Measurements from ENCODE around the gene ZDHHC22. TPM values are rescaled to one million over a fixed set of nuclear protein-coding genes. Genes with fewer than 3 reads are reported as not detected.

Gene ZDHHC22
- polyA plus RNA-seq, 1 of the 3 experiments (the other 2 are of a cell fraction): not detected

DNA sequence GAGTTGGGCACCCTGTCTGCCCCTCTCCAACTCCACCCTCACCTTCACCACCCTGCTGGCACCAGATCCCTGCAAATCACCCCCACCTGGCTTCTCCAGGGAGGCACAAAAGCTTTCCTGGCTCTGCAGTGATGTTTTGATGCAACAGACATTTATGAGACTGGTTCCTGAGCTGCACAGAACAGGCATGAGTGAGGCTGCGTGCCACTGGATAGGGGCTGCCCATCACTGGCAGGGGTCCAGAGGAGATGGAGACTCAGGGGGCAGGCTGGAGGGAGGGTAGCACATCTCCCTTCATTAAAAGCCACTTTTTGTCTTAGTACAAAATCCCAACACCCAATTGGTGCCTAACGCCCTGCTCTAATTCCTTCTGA is 17.3 kb upstream of the ZDHHC22 start:
- TF ChIP-seq POLR2AphosphoS5 (IDR thresholded peaks at IDR 0.05; ENCODE audit: low read depth, low read length) (no peak), CHD2 (IDR thresholded peaks at IDR 0.05; ENCODE audit: low read length, partially characterized antibody) (no peak), ZBTB33 (IDR thresholded peaks at IDR 0.05; ENCODE audit: borderline replicate concordance, low read depth) (no peak), YY1 (IDR thresholded peaks at IDR 0.05; ENCODE audit: low read depth) (no peak), MAX (IDR thresholded peaks at IDR 0.05; ENCODE audit: low read depth) (no peak), GATA2 (CRISPR knock-in tag; IDR thresholded peaks at IDR 0.05) (no peak), FOXJ3 (CRISPR knock-in tag; IDR thresholded peaks at IDR 0.05) (no peak), JUND (IDR thresholded peaks at IDR 0.05) (no peak)
- TF ChIP-seq, protein P1, sequence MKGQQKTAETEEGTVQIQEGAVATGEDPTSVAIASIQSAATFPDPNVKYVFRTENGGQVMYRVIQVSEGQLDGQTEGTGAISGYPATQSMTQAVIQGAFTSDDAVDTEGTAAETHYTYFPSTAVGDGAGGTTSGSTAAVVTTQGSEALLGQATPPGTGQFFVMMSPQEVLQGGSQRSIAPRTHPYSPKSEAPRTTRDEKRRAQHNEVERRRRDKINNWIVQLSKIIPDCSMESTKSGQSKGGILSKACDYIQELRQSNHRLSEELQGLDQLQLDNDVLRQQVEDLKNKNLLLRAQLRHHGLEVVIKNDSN (IDR thresholded peaks at IDR 0.05; ENCODE audit: borderline replicate concordance, low read depth): no peak
- Histone ChIP-seq H3K36me3 (replicated peaks in 1 of 2; ENCODE audit: control insufficient read depth in 1 of 2, insufficient read depth in 2 of 2, low read length in 1 of 2) (no peaks in the 10 kb centered on the region), H3K9ac (no peak overlapping the region), H3K27me3 (ENCODE audit: insufficient read depth) (no peaks in the 10 kb centered on the region; the same call in 1 of the 2 replicates), H2AFZ (ENCODE audit: low read depth) (no peak overlapping the region), H3K4me1 (ENCODE audit: control insufficient read depth in 1 of 2, insufficient read depth in 2 of 2, low read depth in 1 of 2, low read length in 1 of 2) (peaks cover 4 to 17% of the 10 kb centered on the region in 2 experiments; a peak in 1 of 4 replicates), H3K4me3 (ENCODE audit: low read depth in 2 of 2, low read length in 1 of 2) (no peak overlapping the region), H3K9me2 (no peaks in the 10 kb centered on the region), H4K20me1 (ENCODE audit: insufficient read depth) (no peaks in the 10 kb centered on the region), H3K27ac (ENCODE audit: low read depth in 2 of 2, low read length in 1 of 2) (peak overlapping the region in 1 of 2 experiments; percentile 29; a peak in 2 of 4 replicates), H3K4me2 (no peak overlapping the region), H3K9me3 (no peaks in the 10 kb centered on the region), H3F3A (replicated peaks; ENCODE audit: insufficient read depth) (no peaks in the 10 kb centered on the region), H3K79me2 (ENCODE audit: insufficient read depth) (no peaks in the 10 kb centered on the region)
- ChIA-PET POLR2A (interaction anchor here (2.2 kb wide), 1 partner anchor 23 kb away, joined by 5 read pairs; the partner anchor contains the start of gene TMEM63C), CTCF (interaction anchor here (1.0 to 2.8 kb wide), 5 partner anchors 7 to 54 kb away, joined by 3 to 14 read pairs (median 3); no protein-coding TSS in a partner anchor)
- WGBS (ENCODE audit: low lambda C conversion rate): 80% methylated on average over 2 of the region's 2 CpGs
- DNase-seq: no peak

DNA sequence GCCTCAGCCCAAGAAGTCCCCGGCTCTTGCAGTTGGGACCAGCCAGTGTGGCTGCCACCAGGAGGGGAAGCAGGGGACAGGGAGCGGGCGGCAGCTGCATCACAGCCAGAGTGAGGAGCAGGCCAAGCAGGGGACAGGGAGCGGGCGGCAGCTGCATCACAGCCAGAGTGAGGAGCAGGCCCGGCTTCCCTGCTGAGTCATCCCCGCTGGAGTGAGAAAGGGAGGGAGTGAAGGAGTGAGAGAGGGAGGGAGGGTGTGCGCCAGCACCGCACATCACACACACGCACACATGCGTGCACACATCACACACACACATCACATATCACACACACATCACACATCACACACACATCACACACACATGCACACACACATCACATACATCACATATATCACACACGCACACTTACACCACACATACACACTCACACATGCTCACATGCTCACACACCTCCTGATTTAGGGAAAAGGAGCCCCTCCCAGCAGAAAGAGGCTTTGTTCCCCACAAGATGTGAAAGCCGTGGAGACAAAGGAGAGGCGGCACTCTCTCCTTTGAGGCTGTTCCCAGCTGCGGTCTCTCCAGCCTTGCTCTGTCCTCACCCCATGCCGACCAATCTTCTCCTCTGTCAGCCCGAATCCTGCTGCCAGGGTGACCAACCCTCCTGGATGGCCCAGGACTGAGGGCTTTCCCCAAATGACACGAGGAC is 16.7 kb upstream of the ZDHHC22 start:
- H3K4me1 ChIP-seq (ENCODE audit: control insufficient read depth in 1 of 2, insufficient read depth in 2 of 2, low read depth in 1 of 2, low read length in 1 of 2): peaks cover 4 to 17% of the 10 kb centered on the region in 2 experiments; a peak in 1 of 4 replicates
- H3K27me3 ChIP-seq (ENCODE audit: insufficient read depth): no peaks in the 10 kb centered on the region; the same call in 1 of the 2 replicates
- H3K4me2 ChIP-seq: peak overlapping the region; percentile 46; the same call in 1 of the 2 replicates
- H3K9ac ChIP-seq: no peak overlapping the region
- CTCF ChIA-PET: interaction anchor here (1.0 to 2.8 kb wide), 7 partner anchors 32 to 157 kb away, joined by 3 to 14 read pairs (median 3); no protein-coding TSS in a partner anchor
- no peaks in the 10 kb centered on the region for H3K9me3 ChIP-seq
- peak; percentile 63; the same call in 1 of the 2 replicates for TF ChIP-seq FOSL2 (IDR thresholded peaks at IDR 0.05; ENCODE audit: borderline replicate concordance, low read depth)
- no peak for TF ChIP-seq RFX5 (IDR thresholded peaks at IDR 0.05; ENCODE audit: low read length)
- no peaks in the 10 kb centered on the region for H3K79me2 ChIP-seq (ENCODE audit: insufficient read depth)
- WGBS (ENCODE audit: low lambda C conversion rate): 40% methylated on average over 18 of the region's 18 CpGs
- H3K36me3 ChIP-seq (replicated peaks in 1 of 2; ENCODE audit: control insufficient read depth in 1 of 2, insufficient read depth in 2 of 2, low read length in 1 of 2): no peaks in the 10 kb centered on the region
- no peaks in the 10 kb centered on the region for H3K9me2 ChIP-seq
- H3K4me3 ChIP-seq (ENCODE audit: low read depth in 2 of 2, low read length in 1 of 2): no peak overlapping the region
- H4K20me1 ChIP-seq (ENCODE audit: insufficient read depth): no peaks in the 10 kb centered on the region
- peak overlapping the region in 1 of 2 experiments; percentile 29; a peak in 2 of 4 replicates for H3K27ac ChIP-seq (ENCODE audit: low read depth in 2 of 2, low read length in 1 of 2)
- DNase-seq: peak; percentile 76
- H3F3A ChIP-seq (replicated peaks; ENCODE audit: insufficient read depth): no peaks in the 10 kb centered on the region
- POLR2A ChIA-PET: interaction anchor here (2.2 kb wide), 1 partner anchor 23 kb away, joined by 5 read pairs; the partner anchor contains the start of gene TMEM63C
- peak overlapping the region; percentile 66; the same call in 1 of the 2 replicates for H2AFZ ChIP-seq (ENCODE audit: low read depth)

All from SK-N-SH (cell line).